Transverse colon (tissue), 3 donors: ENCODE measurements around the gene PSMD12.

ENCODE experiments used
- EP300 ChIP-seq: sonication (generic); formaldehyde crosslinking; IDR thresholded peaks from one replicate; pipeline ENCODE4 v1.6.1; 2017; ENCODE audit warnings: antibody characterized with exemption, low read depth
- POLR2A ChIP-seq: fragments of 450-650 bp; IDR thresholded peaks from one replicate; pipeline ENCODE4 v1.6.1; 2016; ENCODE audit warnings: antibody characterized with exemption, mild to moderate bottlenecking, moderate library complexity
- TF ChIP-seq, protein P1 (sequence below), 5 experiments: fragments of 200-600 bp in 3 of 5; fragments of 450-650 bp in 2 of 5; sonication (generic) in 3 of 5; IDR thresholded peaks; 1 replicate in 2 of 5; 2 replicates in 3 of 5; pipeline ENCODE4 v1.5.1; 2016 to 2017; ENCODE audit warnings: antibody characterized with exemption in 5 of 5, inconsistent platforms in 3 of 5, mild to moderate bottlenecking in 2 of 5, moderate library complexity in 1 of 5

- TF ChIP-seq, protein P1, sequence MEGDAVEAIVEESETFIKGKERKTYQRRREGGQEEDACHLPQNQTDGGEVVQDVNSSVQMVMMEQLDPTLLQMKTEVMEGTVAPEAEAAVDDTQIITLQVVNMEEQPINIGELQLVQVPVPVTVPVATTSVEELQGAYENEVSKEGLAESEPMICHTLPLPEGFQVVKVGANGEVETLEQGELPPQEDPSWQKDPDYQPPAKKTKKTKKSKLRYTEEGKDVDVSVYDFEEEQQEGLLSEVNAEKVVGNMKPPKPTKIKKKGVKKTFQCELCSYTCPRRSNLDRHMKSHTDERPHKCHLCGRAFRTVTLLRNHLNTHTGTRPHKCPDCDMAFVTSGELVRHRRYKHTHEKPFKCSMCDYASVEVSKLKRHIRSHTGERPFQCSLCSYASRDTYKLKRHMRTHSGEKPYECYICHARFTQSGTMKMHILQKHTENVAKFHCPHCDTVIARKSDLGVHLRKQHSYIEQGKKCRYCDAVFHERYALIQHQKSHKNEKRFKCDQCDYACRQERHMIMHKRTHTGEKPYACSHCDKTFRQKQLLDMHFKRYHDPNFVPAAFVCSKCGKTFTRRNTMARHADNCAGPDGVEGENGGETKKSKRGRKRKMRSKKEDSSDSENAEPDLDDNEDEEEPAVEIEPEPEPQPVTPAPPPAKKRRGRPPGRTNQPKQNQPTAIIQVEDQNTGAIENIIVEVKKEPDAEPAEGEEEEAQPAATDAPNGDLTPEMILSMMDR (IDR thresholded peaks at IDR 0.05), result no peak
- no peak for TF ChIP-seq EP300
- no peak for TF ChIP-seq POLR2A
Observed at GRCh38 chr17:67413388-67413787, 47.0 kb upstream of the PSMD12 start.
